Ovary (tissue), 3 donors: Measurements from ENCODE around the gene ADAMTS20.

ENCODE experiments used
- CTCF ChIP-seq, 3 donors: fragments of 450-650 bp in 2 of 3; fragments of 200-600 bp in 1 of 3; IDR thresholded peaks; one replicate each; pipeline versions ENCODE4 v1.5.1 to v1.8.0; 2016 to 2022; ENCODE audit warnings: antibody characterized with exemption in 3 of 3, mild to moderate bottlenecking in 1 of 3
- EP300 ChIP-seq: sonication (generic); formaldehyde crosslinking; IDR thresholded peaks from one replicate; pipeline ENCODE4 v1.6.1; 2017; ENCODE audit warnings: antibody characterized with exemption
- POLR2A ChIP-seq: fragments of 450-650 bp; IDR thresholded peaks from one replicate; pipeline ENCODE4 v1.6.1; 2017; ENCODE audit warnings: antibody characterized with exemption, mild to moderate bottlenecking, moderate library complexity
- donor health status: DM: no; HTN: no; CAD: no.

GRCh38 chr12:43306066-43306465, 245.9 kb downstream of the ADAMTS20 start:
- TF ChIP-seq CTCF (IDR thresholded peaks at IDR 0.05) (no peak), POLR2A (no peak), EP300 (no peak)
